ENCODE data around the gene CHRDL2.

GRCh38 chr11:74775762-74776161 lies 44.5 kb upstream of the CHRDL2 start:
- TF ChIP-seq ZNF219 (CRISPR knock-in tag; IDR thresholded peaks at IDR 0.05; ENCODE audit: borderline replicate concordance) (no peak), CREM (CRISPR knock-in tag; IDR thresholded peaks at IDR 0.05) (no peak), NFYB (CRISPR knock-in tag; conservative IDR thresholded peaks at IDR 0.05; ENCODE audit: low read depth) (no peak)
- TF ChIP-seq, protein P1, sequence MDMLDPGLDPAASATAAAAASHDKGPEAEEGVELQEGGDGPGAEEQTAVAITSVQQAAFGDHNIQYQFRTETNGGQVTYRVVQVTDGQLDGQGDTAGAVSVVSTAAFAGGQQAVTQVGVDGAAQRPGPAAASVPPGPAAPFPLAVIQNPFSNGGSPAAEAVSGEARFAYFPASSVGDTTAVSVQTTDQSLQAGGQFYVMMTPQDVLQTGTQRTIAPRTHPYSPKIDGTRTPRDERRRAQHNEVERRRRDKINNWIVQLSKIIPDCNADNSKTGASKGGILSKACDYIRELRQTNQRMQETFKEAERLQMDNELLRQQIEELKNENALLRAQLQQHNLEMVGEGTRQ (CRISPR knock-in tag; IDR thresholded peaks at IDR 0.05): no peak
- TF ChIP-seq, protein P2, sequence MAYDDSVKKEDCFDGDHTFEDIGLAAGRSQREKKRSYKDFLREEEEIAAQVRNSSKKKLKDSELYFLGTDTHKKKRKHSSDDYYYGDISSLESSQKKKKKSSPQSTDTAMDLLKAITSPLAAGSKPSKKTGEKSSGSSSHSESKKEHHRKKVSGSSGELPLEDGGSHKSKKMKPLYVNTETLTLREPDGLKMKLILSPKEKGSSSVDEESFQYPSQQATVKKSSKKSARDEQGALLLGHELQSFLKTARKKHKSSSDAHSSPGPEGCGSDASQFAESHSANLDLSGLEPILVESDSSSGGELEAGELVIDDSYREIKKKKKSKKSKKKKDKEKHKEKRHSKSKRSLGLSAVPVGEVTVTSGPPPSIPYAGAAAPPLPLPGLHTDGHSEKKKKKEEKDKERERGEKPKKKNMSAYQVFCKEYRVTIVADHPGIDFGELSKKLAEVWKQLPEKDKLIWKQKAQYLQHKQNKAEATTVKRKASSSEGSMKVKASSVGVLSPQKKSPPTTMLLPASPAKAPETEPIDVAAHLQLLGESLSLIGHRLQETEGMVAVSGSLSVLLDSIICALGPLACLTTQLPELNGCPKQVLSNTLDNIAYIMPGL (CRISPR knock-in tag; IDR thresholded peaks at IDR 0.05): no peak

Data from WTC11 (cell line).